ENCODE data around the gene GTF3C6.

GRCh38 chr6:110971468-110971867 lies 13.0 kb downstream of the GTF3C6 start:
- TF ChIP-seq, protein P1, sequence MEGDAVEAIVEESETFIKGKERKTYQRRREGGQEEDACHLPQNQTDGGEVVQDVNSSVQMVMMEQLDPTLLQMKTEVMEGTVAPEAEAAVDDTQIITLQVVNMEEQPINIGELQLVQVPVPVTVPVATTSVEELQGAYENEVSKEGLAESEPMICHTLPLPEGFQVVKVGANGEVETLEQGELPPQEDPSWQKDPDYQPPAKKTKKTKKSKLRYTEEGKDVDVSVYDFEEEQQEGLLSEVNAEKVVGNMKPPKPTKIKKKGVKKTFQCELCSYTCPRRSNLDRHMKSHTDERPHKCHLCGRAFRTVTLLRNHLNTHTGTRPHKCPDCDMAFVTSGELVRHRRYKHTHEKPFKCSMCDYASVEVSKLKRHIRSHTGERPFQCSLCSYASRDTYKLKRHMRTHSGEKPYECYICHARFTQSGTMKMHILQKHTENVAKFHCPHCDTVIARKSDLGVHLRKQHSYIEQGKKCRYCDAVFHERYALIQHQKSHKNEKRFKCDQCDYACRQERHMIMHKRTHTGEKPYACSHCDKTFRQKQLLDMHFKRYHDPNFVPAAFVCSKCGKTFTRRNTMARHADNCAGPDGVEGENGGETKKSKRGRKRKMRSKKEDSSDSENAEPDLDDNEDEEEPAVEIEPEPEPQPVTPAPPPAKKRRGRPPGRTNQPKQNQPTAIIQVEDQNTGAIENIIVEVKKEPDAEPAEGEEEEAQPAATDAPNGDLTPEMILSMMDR (IDR thresholded peaks at IDR 0.05), result no peak
- no peak for TF ChIP-seq POLR2A (IDR thresholded peaks at IDR 0.05)
